Measurements from ENCODE around the gene CHD9. TPM values are rescaled to one million over a fixed set of nuclear protein-coding genes. Genes with fewer than 3 reads are reported as not detected.
"Not testable (repeated sequence)": the region's sequence is repeated elsewhere in the genome, so short reads cannot be mapped to it uniquely, and the experiment has no call there.

Gene CHD9
- total RNA-seq, 4 donors from 2014 or later = 29.0 to 68.5 (median 37.3) TPM

GRCh38 chr16:53048139-53048915 lies 6.5 kb upstream of the CHD9 start:
- Histone ChIP-seq H3K27me3 (no peaks in the 10 kb centered on the region), H3K9me3 (no peaks in the 10 kb centered on the region), H3K27ac (peak overlapping the region in 2 of 4 donors; percentile 5 to 94), H3K4me1 (peaks cover 20 to 53% (median 21%) of the 10 kb centered on the region in 3 donors), H3K36me3 (no peaks in the 10 kb centered on the region), H3K4me3 (no peak overlapping the region)
- TF ChIP-seq CTCF (IDR thresholded peaks at IDR 0.05) (no peak), POLR2A (IDR thresholded peaks at IDR 0.05) (no peak)
- WGBS, 2 donors = 83 to 95% methylated on average over 3 to 4 of the region's 4 CpGs
- DNase-seq = no peak
- intact Hi-C loops (cut with DNase I) = no loop called here

- 95 to 100% methylated on average over 2 to 4 of the region's 4 CpGs for WGBS, 2 donors
- not testable (repeated sequence) for H3K27ac ChIP-seq, H3K4me3 ChIP-seq, H3K27me3 ChIP-seq, DNase-seq, H3K9me3 ChIP-seq, H3K36me3 ChIP-seq
- H3K4me1 ChIP-seq = peaks cover 13 to 49% (median 15%) of the 10 kb centered on the region in 3 donors
- intact Hi-C loops (cut with DNase I) = loop anchor here (10.0 kb wide), 1 partner anchor 84 kb away; no protein-coding TSS in a partner anchor
These were observed 3.5 kb upstream of the CHD9 start for GRCh38 chr16:53051255-53051654.

- peak within 1 kb of the TSS; percentile 61 to 94 (median 80) for H3K27ac ChIP-seq
- no peaks in the 10 kb centered on the region for H3K9me3 ChIP-seq
- intact Hi-C loops (cut with DNase I) = loop anchor here (10.0 kb wide), 1 partner anchor 82 kb away; no protein-coding TSS in a partner anchor
- H3K4me1 ChIP-seq = peaks cover 13 to 57% (median 20%) of the 10 kb centered on the region in 3 donors
- WGBS, 2 donors = 25 to 43% methylated on average over 2 of the region's 2 CpGs
- no peak for DNase-seq
- H3K4me3 ChIP-seq = peak within 1 kb of the TSS in 1 of 4 donors; percentile 19
- no peaks in the 10 kb centered on the region for H3K27me3 ChIP-seq
- TF ChIP-seq POLR2A (IDR thresholded peaks at IDR 0.05) (peak in 2 of 4 donors; percentile 10 to 50), CTCF (IDR thresholded peaks at IDR 0.05) (no peak)
- H3K36me3 ChIP-seq = no peaks in the 10 kb centered on the region
These were observed 2.0 kb upstream of the CHD9 start, which contains the start of gene CHD9NB for GRCh38 chr16:53052519-53053501. Gene CHD9NB, minus strand, starts transcription at chr16:53052897. Its CDS starts 8,739 bp downstream, at chr16:53044158.

GRCh38 chr16:53053967-53054669 lies 673 bp upstream of the CHD9 start:
- H3K36me3 ChIP-seq = no peaks in the 10 kb centered on the region
- H3K4me3 ChIP-seq = peak overlapping the region; percentile 72 to 92 (median 82)
- no peak for DNase-seq
- intact Hi-C loops (cut with DNase I) = loop anchor here (10.0 kb wide), 1 partner anchor 81 kb away; no protein-coding TSS in a partner anchor
- H3K27me3 ChIP-seq = no peaks in the 10 kb centered on the region
- H3K27ac ChIP-seq = peak overlapping the region; percentile 92 to 95 (median 94)
- TF ChIP-seq POLR2A (IDR thresholded peaks at IDR 0.05) (no peak), CTCF (IDR thresholded peaks at IDR 0.05) (no peak)
- H3K4me1 ChIP-seq = peaks cover 13 to 71% (median 20%) of the 10 kb centered on the region in 3 donors
- no peaks in the 10 kb centered on the region for H3K9me3 ChIP-seq
- WGBS, 2 donors = 50 to 57% methylated on average over 11 to 12 of the region's 13 CpGs
